Epithelial cell of proximal tubule (primary cell): ENCODE data around the gene LRRC32. TPM values are rescaled to one million over a fixed set of nuclear protein-coding genes. Genes with fewer than 3 reads are reported as not detected.

Source experiments
- DNase-seq: peaks from one replicate; pipeline ENCODE4 v3.0.0-alpha.2; 2011; ENCODE audit warnings: low read depth
- H3K4me3 ChIP-seq: 2 replicates; pipeline ENCODE4 v1.5.1; 2011; ENCODE audit warnings: low read depth, mild to moderate bottlenecking, low read length
- total RNA-seq: library from RNA; depleted of rRNA; stranded (reverse); fragments of >200 nt; gene quantifications from 2 replicates; pipeline ENCODE4 v1.2.3, GENCODE V29; 2015
- TF ChIP-seq, protein P1 (sequence below): conservative IDR thresholded peaks from 2 replicates; pipeline ENCODE4 v1.5.1; 2012; ENCODE audit warnings: low read depth, mild to moderate bottlenecking, low read length

Gene LRRC32
- total RNA-seq, 1 donor from 2014 or later = 0.29 TPM

DNA sequence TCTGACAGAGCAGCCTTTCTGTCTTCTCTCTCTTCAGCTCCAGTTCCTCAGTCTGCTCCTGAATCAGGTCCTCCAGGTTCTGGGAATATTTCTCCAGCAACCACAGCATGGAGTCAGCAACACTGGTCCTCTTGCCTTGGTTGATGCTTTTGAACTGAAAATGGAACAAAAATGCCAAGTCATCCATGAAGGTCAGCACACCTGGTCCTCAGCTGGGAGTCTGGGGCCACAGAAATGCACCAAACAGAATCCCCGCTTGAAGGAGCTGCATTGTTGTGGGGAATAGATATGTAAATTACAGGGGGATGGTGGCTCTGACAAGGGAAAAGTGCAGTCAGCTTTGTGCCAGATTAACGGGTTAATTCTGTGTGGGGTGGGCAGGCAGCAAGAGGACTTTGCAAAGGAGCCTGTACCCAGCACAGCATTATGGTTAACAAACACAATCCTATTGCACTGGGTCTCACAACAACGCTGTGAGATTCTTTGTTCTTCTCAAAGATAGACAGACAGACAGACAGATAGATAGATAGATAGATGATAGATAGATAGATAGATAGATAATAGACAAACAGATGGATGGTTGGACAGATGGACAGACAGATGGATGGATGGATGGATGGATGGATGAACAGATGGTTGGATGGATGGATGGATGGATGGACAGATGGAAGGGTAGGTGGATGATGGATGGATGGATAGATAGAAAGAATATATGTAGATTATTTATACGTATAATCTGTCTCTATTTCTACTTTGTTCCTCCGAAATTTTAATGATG lies 33.8 kb upstream of the LRRC32 start:
- no peak overlapping the region for H3K4me3 ChIP-seq
- TF ChIP-seq, protein P1, sequence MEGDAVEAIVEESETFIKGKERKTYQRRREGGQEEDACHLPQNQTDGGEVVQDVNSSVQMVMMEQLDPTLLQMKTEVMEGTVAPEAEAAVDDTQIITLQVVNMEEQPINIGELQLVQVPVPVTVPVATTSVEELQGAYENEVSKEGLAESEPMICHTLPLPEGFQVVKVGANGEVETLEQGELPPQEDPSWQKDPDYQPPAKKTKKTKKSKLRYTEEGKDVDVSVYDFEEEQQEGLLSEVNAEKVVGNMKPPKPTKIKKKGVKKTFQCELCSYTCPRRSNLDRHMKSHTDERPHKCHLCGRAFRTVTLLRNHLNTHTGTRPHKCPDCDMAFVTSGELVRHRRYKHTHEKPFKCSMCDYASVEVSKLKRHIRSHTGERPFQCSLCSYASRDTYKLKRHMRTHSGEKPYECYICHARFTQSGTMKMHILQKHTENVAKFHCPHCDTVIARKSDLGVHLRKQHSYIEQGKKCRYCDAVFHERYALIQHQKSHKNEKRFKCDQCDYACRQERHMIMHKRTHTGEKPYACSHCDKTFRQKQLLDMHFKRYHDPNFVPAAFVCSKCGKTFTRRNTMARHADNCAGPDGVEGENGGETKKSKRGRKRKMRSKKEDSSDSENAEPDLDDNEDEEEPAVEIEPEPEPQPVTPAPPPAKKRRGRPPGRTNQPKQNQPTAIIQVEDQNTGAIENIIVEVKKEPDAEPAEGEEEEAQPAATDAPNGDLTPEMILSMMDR = no peak
- DNase-seq = no peak

DNA sequence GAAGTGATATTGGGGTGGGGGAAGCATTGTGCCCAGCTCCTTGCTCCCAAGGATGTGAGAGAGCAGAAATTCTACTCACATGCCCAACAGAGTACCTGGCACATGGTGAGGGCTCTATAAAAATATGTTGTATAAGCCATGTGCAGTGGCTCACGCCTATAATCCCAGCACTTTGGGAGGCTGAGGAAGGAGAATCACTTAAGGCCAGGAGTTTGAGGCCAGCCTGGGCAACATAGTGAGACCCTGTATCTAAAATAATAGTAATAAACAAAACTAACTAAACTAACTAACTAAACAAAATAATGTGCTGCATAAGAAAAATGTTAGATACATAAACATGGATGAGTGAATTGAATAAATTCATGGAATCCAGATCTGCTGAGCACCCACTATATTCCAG lies 33.2 kb upstream of the LRRC32 start:
- DNase-seq = no peak
- no peak overlapping the region for H3K4me3 ChIP-seq
- TF ChIP-seq, protein P1 = no peak

DNA sequence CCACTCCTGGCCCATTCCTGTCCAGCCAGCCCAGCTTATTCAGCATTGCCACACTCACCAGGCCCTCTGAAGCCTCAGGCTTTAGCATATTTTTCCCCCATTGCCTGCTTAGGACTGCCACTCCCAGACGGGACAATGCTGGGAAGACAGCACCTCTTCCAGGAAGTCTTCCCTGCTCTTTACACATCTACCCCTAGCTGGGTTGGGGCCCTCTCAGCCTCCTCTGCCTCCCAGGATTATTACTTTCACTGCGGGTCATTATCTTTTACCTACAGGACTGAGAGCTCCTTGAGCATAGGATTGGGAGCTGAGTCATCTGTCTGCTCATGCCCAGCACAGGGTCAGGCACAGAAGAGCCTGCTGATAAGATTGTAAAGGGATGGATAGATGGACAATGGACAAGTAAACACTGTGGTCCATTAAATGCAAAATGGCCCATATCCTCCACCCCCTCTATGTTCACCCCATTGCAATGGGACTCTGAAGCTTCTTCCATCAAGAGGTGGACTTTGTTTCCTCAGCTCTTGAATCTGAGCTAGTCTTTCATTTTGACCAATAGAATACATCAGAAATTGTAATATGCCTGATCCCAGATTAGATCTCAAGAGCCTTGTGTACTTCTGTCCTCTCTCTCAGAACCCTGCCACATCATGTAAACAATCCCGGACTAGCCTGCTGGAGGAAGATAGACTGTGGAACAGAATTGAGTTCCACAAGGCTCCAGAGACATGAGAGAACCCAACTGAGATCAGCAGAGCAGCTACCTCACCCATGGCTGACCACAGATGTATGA lies 32.0 kb upstream of the LRRC32 start:
- no peak for DNase-seq
- no peak overlapping the region for H3K4me3 ChIP-seq
- TF ChIP-seq, protein P1 = no peak

DNA sequence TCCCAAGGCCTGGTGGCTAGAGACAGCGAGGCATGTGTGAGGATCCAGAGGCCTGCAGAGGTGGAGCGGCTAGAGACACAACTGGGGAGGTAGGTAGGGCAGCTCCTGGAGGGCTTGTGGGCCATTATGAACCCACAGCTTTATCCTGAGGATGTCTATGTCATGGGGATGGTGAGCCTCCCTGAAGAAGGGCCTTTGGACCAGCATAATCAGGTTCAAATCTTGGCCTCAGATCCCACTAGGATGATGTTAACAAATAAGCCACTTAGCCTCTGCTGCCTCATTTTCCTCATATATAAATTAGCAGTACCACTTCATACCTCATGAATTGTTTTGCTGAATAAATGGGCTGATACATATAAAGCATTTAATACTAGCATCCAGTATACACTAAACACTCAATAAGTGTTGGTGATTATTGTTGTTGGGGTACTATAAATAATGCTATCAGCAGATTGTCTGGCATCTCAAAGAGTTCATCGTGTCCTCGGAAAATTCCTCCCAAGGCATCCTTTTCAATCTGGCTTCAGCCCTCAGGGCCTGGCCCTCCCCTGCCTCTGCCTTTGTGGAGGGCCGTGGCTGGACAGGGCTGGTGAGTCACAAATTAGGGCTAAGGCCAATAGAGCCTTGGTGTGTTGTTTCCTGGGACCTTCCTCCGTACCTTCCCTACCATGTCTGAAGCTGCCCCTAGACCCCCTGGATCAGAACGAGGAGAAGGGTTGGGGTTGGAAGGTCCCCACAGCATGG lies 30.9 kb upstream of the LRRC32 start:
- no peak overlapping the region for H3K4me3 ChIP-seq
- TF ChIP-seq, protein P1 = no peak
- DNase-seq = no peak

DNA sequence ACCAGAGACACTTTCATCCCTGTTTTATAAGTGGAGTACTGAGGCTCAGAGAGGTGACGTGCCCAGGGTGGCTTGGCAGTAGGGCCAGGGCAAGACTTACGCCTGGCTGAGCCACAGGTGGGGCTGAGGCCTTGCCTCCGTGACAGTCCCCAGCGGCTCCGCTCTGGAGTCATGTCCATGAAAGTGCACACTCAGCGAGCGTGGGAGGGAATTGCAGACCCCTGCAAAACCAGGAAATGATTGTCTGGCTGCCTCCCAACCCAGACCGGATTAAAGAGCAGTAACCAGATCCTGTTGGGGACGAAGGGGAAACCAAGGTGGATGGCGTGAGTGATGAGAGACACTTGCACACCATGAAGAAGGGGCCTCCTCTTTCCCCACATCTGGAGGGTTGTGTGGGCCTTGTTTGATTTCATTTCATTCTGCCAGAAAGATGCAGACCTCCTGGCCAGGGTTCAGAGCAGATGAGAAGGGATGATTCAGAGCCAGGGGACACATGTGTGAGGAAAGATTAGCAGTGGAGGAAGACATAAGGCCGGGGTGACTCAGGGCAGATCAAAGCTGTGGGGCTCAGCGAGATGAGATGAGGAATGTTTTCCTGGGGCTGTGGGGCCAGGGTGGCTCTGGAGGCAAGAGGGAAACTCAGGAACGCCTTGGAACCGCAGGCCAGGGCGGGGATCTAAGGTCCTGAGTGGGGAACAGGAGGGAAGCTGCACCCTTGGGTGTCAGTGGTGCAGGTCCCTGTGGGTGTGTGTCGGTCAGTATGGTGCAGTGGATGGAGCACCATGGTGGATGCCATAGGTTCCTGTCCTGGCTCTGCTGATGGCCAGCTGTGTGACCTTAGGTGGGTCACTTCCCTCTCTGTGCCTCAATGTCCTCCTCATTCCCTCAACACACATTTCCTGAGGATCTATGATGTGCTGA lies 29.9 kb upstream of the LRRC32 start:
- no peak for DNase-seq
- TF ChIP-seq, protein P1 = no peak
- H3K4me3 ChIP-seq = no peak overlapping the region

DNA sequence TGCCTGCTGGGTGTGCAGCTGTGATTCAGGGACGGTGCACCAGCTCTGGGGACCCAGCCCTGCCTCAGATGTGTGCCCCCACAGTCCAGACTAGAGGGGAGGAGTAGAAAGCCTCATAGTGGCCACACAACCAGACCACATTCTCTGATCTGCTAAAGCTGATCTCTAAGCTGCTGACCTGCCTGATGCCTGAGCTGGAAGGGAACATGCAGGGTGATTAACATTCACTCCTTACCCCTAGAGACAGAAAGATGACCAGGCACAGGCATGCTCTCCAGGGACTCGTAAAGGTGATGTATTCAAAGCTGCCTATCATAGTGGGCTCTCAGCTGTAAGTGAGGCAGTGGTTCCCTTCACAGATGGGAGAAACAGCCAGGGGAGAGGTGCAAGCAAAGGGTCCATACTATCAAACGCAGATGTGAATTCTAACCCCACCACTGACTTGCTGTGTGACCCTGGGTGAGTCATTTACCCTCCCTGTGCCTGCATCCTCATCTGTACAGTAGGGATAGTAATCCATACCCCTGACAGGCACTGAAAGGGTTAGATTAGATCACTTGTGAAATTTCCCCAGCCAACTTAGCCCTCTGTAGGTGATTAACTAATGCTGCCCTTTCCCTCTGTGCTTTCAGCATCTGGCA lies 29.0 kb upstream of the LRRC32 start:
- DNase-seq = no peak
- TF ChIP-seq, protein P1 = no peak
- no peak overlapping the region for H3K4me3 ChIP-seq
